PC-3 (cell line): ENCODE results near the gene PCDH9. TPM values are rescaled to one million over a fixed set of nuclear protein-coding genes. Genes with fewer than 3 reads are reported as not detected.

Source experiments
- ATAC-seq: fragments of 200-7000 bp; cut with Tn5 transposase; 2 replicates; pipeline ENCODE4 v1.9.1; 2020; ENCODE audit warnings: mild to moderate bottlenecking, moderate library complexity
- BruUV-seq: library from RNA; stranded (reverse); fragments of 400-500 nt; replicated peaks from 2 replicates; lab custom pipeline; 2021; lab: Mats Ljungman, UMichigan
- CTCF ChIA-PET: fragments of 300-600 bp; sonication (Branson Sonifier 250); formaldehyde crosslinking; loops from one replicate; lab custom pipeline; 2022; ENCODE audit warnings: antibody characterized with exemption; lab: Charles Lee
- POLR2A ChIA-PET: fragments of 300-600 bp; sonication (Branson Sonifier 250); formaldehyde crosslinking; loops from one replicate; lab custom pipeline; 2022; ENCODE audit warnings: antibody characterized with exemption; ENCODE audit not compliant: unreplicated experiment; lab: Charles Lee
- DNase-seq: peaks from one replicate; pipeline ENCODE4 v3.0.0-alpha.2; 2015
- H2AFZ ChIP-seq: fragments of 300-600 bp; sonication (generic); 2 replicates; pipeline ENCODE4 v1.6.0; 2016; ENCODE audit warnings: antibody characterized with exemption, low read length
- H3F3A ChIP-seq: fragments of 300-600 bp; sonication (generic); one replicate; pipeline ENCODE4 v1.6.0; 2017; ENCODE audit warnings: antibody characterized with exemption, low read length, control low read depth, mild to moderate bottlenecking; ENCODE audit not compliant: unreplicated experiment
- H3K27ac ChIP-seq: fragments of 300-600 bp; sonication (generic); 2 replicates; pipeline ENCODE4 v1.5.1; 2016; ENCODE audit warnings: mild to moderate bottlenecking, low read length
- H3K27me3 ChIP-seq: fragments of 300-600 bp; sonication (generic); 2 replicates; pipeline ENCODE4 v1.6.1; 2016; ENCODE audit warnings: low read length, mixed read lengths
- H3K36me3 ChIP-seq: fragments of 300-600 bp; sonication (generic); 2 replicates; pipeline ENCODE4 v1.6.1; 2016; ENCODE audit warnings: low read depth, mixed run types, low read length, mixed read lengths
- H3K4me1 ChIP-seq: fragments of 300-600 bp; sonication (generic); 2 replicates; pipeline ENCODE4 v1.5.1; 2016; ENCODE audit warnings: low read length; ENCODE audit not compliant: insufficient read depth
- H3K4me2 ChIP-seq: fragments of 300-600 bp; sonication (generic); 2 replicates; pipeline ENCODE4 v1.6.0; 2016; ENCODE audit warnings: low read length
- H3K4me3 ChIP-seq: fragments of 300-600 bp; sonication (generic); 2 replicates; pipeline ENCODE4 v1.5.1; 2016; ENCODE audit warnings: mild to moderate bottlenecking, low read length, mixed read lengths
- H3K79me2 ChIP-seq: fragments of 300-600 bp; sonication (generic); 2 replicates; pipeline ENCODE4 v1.6.1; 2017; ENCODE audit warnings: low read length, mixed read lengths
- H3K9ac ChIP-seq: fragments of 300-600 bp; sonication (generic); 2 replicates; pipeline ENCODE4 v1.6.0; 2016; ENCODE audit warnings: mild to moderate bottlenecking, low read length
- H3K9me2 ChIP-seq: fragments of 300-600 bp; sonication (generic); replicated peaks from 2 replicates; pipeline ENCODE4 v1.6.1; 2016; ENCODE audit warnings: mixed run types, low read length, mixed read lengths
- H3K9me3 ChIP-seq: fragments of 300-600 bp; sonication (generic); 2 replicates; pipeline ENCODE4 v1.6.1; 2016; ENCODE audit warnings: low read length, mixed read lengths
- H4K20me1 ChIP-seq: fragments of 300-600 bp; sonication (generic); 2 replicates; pipeline ENCODE4 v1.6.1; 2016; ENCODE audit warnings: low read length, mixed read lengths
- EZH2 ChIP-seq: fragments of 300-600 bp; sonication (generic); IDR thresholded peaks from one replicate; pipeline ENCODE4 v1.6.1; 2017; ENCODE audit warnings: antibody characterized with exemption, mild to moderate bottlenecking, low read length; ENCODE audit not compliant: unreplicated experiment
- EZH2phosphoT487 ChIP-seq: fragments of 300-600 bp; sonication (generic); IDR thresholded peaks from 2 replicates; pipeline ENCODE4 v1.6.1; 2018; ENCODE audit warnings: mild to moderate bottlenecking, antibody characterized with exemption, low read length, borderline replicate concordance
- intact Hi-C: fragments of 100-400 bp; cut with micrococcal nuclease; formaldehyde crosslinking; loops from 2 replicates; pipeline ENCODE4 v1.9.0; 2023
- total RNA-seq: library from RNA; depleted of rRNA; stranded (reverse); fragments of >200 nt; gene quantifications from 2 replicates; pipeline ENCODE4 v1.2.3, GENCODE V29; 2014
- TF ChIP-seq, protein P1 (sequence below): fragments of 300-600 bp; sonication (generic); conservative IDR thresholded peaks from 2 replicates; pipeline ENCODE4 v1.5.1; 2017; ENCODE audit warnings: antibody characterized with exemption, low read depth, mild to moderate bottlenecking, low read length

The PCDH9 gene
- total RNA-seq, 1 experiment from 2014 or later: 0.98 TPM

DNA sequence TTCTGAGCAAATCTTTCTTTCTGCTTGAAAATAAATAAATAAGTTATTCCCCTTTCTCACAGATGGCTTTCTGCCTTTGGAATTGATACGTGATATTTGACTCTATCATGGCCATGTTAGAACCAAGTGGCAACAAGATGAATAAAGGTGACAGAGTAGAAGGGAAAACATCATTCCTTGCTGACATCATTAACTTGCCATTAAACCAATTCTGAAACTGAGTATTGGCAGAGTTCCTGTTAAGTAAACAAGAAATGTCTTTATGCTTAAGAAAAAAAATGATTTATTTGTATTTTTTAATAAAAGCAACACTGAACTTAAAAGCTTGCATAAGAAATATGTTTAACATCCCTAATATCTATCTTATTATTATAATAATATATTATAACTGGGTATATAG, 828.1 kb downstream of the PCDH9 start:
- Histone ChIP-seq H2AFZ (no peak overlapping the region), H3K9me2 (no peaks in the 10 kb centered on the region), H3K4me1 (peaks cover 48% of the 10 kb centered on the region), H3K27me3 (no peaks in the 10 kb centered on the region), H3K9ac (no peak overlapping the region), H3K27ac (peak overlapping the region; percentile 59; the same call in 1 of the 2 replicates), H3F3A (no peaks in the 10 kb centered on the region), H3K4me2 (no peak overlapping the region), H3K79me2 (no peaks in the 10 kb centered on the region), H3K4me3 (no peak overlapping the region), H4K20me1 (no peaks in the 10 kb centered on the region), H3K9me3 (no peaks in the 10 kb centered on the region), H3K36me3 (no peaks in the 10 kb centered on the region)
- no TSS peak for BruUV-seq
- ChIA-PET CTCF (no interaction called here), POLR2A (no interaction called here)
- peak; percentile 8 for DNase-seq
- TF ChIP-seq EZH2phosphoT487 (no peak), EZH2 (no peak)
- intact Hi-C loops: loop anchor here (2.0 to 10.0 kb wide), 2 partner anchors 255 to 713 kb away; no protein-coding TSS in a partner anchor
- ATAC-seq: no peak

DNA sequence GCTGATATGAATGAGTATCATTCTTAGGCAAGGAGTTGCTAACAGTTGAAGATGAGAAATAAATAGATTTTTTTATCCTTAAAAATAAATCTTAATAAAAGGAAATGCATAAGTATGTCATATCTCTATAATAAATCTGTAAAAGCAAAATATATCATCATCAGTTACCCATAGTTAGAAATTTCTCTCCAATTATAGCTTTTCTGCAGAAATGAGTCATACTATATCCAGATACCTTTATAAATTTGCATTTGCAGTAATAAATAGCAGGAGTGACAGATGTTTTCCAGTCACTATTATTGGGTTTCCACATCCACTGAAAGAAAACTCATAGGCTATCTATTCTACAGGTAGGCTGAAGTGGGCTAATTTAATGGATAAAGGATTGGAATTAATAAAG, 829.8 kb downstream of the PCDH9 start:
- Histone ChIP-seq H3K4me3 (no peak overlapping the region), H3K36me3 (no peaks in the 10 kb centered on the region), H3K4me2 (no peak overlapping the region), H3K9me3 (no peaks in the 10 kb centered on the region), H2AFZ (no peak overlapping the region), H3K79me2 (no peaks in the 10 kb centered on the region), H3K27ac (no peak overlapping the region), H3F3A (no peaks in the 10 kb centered on the region), H4K20me1 (no peaks in the 10 kb centered on the region), H3K4me1 (peaks cover 30% of the 10 kb centered on the region), H3K27me3 (no peaks in the 10 kb centered on the region), H3K9me2 (no peaks in the 10 kb centered on the region), H3K9ac (no peak overlapping the region)
- intact Hi-C loops: loop anchor here (10.0 kb wide), 1 partner anchor 715 kb away; no protein-coding TSS in a partner anchor
- BruUV-seq: no TSS peak
- ChIA-PET CTCF (no interaction called here), POLR2A (no interaction called here)
- no peak for ATAC-seq
- no peak for DNase-seq
- TF ChIP-seq, protein P1, sequence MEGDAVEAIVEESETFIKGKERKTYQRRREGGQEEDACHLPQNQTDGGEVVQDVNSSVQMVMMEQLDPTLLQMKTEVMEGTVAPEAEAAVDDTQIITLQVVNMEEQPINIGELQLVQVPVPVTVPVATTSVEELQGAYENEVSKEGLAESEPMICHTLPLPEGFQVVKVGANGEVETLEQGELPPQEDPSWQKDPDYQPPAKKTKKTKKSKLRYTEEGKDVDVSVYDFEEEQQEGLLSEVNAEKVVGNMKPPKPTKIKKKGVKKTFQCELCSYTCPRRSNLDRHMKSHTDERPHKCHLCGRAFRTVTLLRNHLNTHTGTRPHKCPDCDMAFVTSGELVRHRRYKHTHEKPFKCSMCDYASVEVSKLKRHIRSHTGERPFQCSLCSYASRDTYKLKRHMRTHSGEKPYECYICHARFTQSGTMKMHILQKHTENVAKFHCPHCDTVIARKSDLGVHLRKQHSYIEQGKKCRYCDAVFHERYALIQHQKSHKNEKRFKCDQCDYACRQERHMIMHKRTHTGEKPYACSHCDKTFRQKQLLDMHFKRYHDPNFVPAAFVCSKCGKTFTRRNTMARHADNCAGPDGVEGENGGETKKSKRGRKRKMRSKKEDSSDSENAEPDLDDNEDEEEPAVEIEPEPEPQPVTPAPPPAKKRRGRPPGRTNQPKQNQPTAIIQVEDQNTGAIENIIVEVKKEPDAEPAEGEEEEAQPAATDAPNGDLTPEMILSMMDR: no peak
- TF ChIP-seq EZH2phosphoT487 (no peak), EZH2 (no peak)

DNA sequence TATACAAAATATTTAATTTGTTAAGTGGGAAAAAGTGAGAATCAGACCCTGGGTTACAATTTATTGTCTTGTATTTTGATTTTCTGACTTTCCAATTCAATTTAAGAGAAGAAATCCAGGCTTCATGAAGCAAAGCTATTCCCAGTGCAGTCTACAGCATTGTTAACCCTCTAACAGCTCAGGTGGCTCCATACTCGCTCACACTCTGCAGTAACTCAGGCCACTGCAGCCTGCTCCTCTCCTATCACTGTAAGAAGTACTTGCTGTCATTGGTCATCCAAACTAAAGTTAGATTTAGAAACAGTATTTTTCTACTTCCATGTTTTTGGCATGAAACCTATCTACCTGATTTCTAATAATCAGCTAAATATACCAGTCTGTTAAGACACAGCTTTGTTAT, 830.3 kb downstream of the PCDH9 start:
- TF ChIP-seq, protein P1: no peak
- TF ChIP-seq EZH2 (no peak), EZH2phosphoT487 (no peak)
- H3K79me2 ChIP-seq: no peaks in the 10 kb centered on the region
- peaks cover 26% of the 10 kb centered on the region for H3K4me1 ChIP-seq
- ChIA-PET CTCF (no interaction called here), POLR2A (no interaction called here)
- H3K27me3 ChIP-seq: no peaks in the 10 kb centered on the region
- intact Hi-C loops: loop anchor here (10.0 kb wide), 1 partner anchor 715 kb away; no protein-coding TSS in a partner anchor
- H2AFZ ChIP-seq: no peak overlapping the region
- no peak for DNase-seq
- H3K9me3 ChIP-seq: no peaks in the 10 kb centered on the region
- no peak overlapping the region for H3K27ac ChIP-seq
- H3F3A ChIP-seq: no peaks in the 10 kb centered on the region
- H3K36me3 ChIP-seq: no peaks in the 10 kb centered on the region
- no peaks in the 10 kb centered on the region for H4K20me1 ChIP-seq
- no peak overlapping the region for H3K9ac ChIP-seq
- ATAC-seq: no peak
- no TSS peak for BruUV-seq
- no peak overlapping the region for H3K4me3 ChIP-seq
- no peak overlapping the region for H3K4me2 ChIP-seq
- H3K9me2 ChIP-seq: no peaks in the 10 kb centered on the region
